Stimulated activated CD4-positive, alpha-beta T cell treated with anti-CD3 and anti-CD28 coated beads, TNF-alpha, amount 100 ng/mL, for 48 hours (primary cell): ENCODE measurements around the gene LRRC15.
A peak's percentile ranks its signal among the peaks of the same experiment; 100 is the strongest.

ENCODE experiments used
- DNase-seq, 3 donors: peaks; one replicate each; pipeline ENCODE4 v3.0.0-alpha.2; 2020; ENCODE audit warnings: low read depth in 3 of 3

LRRC15 gene

DNA sequence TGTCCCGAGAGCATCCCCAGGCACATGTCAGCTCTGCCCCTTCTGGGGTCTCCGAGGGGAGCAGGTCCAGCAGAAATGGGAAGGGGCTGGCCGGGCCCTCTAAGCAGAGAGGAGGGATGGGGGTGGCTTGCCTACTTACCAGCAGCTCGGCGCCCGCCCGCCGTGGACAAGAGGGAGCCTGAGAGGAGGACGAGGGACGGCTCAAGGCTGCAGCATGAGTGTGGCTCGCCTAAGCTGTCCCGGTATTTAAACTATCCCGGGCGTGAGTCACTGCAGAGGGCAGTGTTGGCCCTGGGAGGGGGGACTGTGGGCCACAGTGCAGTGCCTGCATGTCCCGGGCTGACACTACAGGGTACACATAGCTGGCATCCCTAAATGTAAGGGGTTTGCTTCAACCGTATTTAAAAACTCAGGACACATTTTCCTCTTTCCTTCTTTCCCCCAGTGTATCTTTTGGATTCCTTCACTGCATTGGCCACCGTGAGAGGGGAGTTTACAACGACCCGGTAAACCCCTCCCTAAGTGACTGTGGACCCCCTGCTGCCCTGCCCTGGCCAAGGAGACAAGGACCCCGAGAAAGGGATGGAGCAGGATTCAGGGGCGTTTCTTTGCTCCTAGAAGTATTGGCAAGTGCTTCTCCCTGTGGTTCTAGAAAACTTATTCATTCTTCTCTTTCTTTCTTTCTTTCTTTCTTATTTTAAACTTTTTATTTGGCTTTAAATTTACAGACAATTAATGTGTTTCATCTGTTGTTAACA is at the start of gene LRRC15:
TSS of gene LRRC15 (minus strand) at position 222 of the 758 bp plus-strand sequence. CDS start 8,700 bp downstream, outside the sequence.
- DNase-seq, result no peak

DNA sequence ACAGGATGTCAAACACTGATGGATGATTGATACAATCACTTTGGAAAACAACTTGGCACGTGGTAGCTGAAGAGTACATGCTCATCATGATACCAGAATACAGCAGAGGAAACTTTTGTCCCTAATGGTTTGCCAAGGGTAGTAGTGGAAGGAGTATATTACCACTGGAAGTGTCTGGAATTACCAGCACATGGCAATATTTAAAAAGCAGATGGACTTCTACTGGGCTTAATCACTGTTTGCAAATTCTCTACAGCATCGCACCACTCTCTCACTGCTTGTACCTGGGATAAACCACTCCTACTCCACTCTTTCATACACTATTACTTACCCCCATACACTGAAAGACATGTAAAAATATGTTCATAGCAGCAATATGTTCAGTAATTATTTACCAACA is 49.1 kb upstream of the LRRC15 start:
- DNase-seq, result no peak

DNA sequence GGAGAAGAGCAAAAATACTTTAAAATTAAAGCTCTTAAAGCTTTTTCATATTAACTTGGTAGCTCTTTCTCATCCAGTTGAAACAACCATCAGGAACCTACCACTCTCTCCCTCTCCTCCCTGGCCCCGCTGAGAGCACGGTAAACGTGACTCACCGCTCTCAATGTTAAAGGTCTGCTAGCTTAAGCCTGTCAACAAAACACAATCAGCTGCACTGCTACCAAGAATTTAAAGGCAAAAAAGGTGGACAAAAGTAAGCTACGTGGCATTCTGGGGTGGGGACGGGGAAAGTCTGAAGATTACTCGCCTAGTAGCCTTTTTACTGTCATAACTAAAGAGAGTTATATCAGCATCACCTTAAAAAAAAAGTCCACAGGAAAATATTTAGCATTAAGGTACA is 37.9 kb upstream of the LRRC15 start:
- no peak for DNase-seq

DNA sequence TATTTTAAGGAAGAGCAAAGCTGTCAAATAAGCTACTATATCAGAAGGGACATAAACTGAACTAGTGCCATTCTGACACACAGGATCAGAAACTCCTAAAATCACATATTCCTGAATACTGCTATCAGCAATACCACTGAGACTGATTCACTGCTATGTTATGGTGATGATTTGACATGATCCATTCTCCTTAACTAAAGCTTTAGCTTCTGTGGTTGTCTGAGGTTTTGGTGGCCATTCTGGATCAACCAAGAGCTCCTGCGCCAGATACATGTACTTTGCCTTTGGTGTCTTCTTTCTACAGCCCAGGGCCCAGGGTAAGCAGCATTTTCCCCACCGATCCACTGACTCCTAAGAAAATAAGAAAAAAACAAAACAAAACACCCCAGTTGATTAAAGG is 36.2 kb upstream of the LRRC15 start:
- no peak for DNase-seq

DNA sequence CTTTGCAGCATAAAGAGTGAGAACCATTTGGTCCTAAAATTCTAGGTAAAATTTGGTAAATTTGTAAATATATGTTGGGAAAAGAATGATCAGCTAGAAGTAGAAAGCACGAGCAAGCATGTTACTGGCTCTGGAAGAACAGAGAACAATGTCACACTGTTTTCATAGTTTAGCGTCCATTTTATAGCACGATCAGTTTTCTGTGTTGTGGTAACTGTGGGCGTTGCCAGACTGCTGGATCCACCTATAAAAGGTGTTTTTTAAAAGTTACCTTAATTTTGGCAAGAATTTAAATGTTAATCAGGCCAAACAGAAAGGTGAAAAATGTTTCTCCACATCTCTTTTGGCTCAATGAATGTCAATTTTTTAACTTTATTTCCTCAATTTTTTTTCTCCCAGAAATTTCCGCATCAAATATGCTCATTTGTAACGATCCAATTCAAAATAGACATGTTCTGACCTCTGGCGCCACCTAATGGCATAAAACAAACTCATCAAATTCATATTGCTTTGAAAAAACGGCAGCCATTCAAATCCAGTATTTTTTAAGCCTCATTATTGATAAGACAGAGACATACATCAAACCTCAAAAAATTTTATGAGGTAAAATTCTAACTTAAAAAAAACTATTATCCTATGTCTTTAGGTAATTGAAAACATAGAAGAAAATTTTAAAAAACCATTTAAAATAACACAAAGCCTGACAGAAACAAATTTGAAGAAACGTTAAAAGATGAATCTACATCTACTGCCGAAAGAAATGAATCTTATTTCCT is 35.0 kb upstream of the LRRC15 start:
- DNase-seq, result peak in 1 of 3 donors; percentile 51

DNA sequence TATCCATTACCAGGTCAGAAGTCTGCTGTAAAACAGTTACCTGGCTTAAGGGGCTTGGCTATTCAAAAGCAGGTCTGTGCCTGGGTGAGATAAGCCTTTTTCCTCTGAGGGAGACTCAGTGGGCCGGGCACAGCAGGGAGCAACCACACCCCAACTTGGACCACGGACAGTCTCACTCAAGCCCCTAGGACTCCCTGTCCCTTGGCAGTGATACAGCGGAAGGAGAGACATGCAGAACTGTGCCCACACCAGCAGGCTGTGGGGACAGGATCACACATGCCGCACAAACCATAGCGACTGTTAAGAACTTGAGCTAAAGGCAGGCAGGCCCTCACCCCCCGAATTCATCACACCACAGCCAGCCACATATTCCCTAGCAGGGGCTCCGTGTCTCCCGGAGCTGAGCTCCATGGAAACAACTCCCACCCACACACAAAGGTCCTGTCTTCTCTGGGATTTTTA is 32.4 kb upstream of the LRRC15 start:
- no peak for DNase-seq

DNA sequence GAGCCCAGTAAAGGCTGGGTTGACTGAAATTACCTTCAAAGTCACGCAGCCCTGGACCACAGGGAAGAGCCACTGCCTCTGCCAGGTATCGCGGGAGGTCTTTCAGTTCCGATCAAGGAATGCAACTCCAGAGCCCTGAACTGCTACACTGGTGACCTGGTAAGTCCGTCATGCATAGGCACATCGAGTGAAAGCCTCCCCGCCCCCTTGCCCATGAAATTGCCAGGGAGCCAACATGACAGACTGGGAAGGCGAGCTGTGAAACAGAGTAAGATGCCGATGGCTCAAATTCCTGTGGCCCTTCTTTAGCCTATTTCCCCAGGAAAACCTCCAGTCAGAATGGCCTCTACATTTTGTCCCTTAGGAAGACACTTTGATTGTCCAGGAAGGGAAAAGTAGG is 31.8 kb upstream of the LRRC15 start:
- no peak for DNase-seq

DNA sequence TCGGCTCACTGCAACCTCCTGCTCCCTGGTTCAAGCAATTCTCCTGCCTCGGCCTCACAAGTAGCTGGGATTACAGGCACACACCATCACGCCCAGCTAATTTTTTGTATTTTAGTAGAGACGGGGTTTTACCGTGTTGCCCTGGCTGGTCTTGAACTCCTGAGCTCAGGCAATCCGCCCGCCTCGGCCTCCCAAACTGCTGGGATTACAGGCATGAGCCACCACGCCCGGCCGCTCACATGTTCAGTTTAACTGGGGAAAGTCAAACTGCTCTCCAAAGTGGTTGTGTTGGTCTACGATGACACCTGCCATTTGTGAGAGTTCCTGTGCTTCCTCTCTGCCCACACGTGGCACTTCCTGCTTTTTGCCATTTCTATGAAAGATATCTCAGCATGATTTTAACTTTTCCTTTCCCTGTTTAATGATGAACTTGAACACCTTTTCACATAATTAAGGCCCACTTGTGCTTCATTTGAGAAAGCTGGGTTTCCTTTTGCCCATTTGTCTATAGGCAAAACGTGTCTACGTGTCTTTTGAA is 30.4 kb upstream of the LRRC15 start:
- DNase-seq, result no peak

DNA sequence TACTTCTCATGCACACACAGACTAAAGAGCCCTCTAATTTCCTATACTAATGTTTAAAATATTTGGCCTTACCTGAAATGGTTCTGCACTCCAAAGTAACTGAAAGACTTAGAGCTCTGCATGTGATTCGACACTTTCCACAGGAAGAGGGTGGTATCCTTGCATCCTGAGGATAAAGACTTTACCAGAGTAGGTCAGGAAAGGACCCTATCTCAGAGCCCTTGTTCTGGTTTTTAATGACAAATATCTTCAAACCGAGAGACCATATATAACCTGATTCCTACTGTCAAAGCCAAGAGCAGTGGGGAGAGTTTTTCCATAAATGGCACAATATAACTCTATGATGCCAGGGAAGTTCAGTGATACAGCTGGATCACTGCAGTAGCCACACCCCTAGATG is 29.6 kb upstream of the LRRC15 start, which contains the start of gene GP5:
TSS of gene GP5 (minus strand) at position 101 of the 400 bp plus-strand sequence. CDS start 984 bp downstream, outside the sequence.
- DNase-seq, result no peak

DNA sequence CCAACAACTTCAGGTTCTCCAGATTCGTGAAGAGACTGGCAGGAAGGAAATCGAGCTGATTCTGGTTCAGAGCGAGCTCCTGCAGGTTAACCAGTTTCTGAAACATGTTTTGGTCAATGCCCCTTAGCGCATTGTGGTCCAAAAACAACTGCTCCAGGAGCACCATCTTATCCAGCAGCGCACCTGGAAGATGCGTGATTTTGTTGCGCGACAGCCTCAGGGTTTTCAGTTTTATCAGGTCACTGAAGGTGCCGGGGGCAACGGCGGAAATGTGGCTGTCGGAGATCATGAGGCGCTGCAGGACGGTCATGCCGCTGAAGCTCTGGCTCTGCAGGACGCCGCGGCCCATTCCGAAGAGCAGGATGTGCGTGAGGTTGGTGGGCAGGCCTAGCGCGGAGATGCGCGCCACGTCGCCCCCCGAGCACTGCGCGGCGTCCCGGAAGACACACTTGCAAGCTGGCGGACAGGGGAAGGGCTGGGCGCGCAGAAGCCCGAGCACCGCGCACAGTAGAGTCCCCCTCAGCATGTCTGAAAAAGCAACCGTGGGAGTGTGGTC is 28.3 kb upstream of the LRRC15 start:
- no peak for DNase-seq

DNA sequence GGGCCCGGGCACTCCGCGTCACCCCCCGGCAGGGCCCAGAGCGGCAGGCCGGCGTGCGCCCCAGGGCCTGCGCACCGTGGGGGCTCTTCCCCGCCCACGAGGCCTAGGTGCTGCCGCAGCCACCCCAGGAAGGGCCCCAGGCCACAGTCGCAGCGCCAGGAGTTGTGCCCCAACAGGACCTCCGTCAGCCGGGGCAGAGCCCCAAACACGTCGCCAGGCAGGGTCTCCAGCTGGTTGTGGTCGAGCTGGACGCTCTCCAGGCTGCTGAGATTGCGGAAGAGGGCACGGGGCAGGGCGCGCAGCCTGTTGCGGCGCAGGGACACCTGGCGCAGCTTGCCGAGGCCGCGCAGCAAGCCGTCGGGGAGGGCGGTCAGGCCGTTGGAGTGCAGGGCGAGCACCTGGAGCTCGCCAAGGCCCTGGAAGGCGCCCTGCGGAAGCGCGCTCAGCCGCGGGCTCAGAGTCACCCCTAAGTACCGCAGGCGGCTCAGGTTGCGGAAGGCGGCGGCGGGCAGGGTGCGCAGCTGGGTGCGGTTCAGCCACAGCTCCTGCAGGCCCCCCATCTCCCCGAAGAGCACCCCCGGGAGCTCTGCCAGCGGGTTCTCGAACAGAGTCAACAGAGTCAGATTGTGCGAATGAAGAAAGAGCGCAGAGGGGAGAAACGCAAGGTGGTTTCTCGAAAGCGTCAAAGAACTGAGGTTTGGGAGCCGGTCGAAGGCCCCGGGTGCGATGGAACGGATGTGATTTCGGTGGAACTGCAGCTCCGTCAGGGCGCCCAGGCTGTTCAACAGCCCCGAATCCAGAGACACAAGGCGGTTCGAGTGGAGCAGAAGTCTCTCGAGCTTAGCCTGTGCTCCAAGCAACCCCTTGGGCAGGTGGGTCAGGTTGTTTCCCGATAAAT is 27.6 kb upstream of the LRRC15 start:
- no peak for DNase-seq

DNA sequence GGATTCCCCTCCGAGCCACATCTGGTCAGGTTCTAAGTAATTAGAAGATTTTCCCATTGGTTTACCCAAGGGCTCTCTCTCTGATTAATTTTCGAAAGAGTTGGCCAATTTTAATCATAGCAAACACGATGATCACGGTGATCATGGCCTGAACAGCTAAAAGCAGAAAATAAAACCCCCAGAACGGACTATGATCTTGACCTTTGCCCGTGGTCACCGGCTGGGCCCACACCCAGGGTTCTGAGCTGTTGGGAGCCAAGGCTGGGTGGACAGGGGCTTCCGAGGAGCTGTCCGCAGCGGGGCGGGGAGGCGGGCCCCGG is 27.0 kb upstream of the LRRC15 start:
- DNase-seq, result no peak

DNA sequence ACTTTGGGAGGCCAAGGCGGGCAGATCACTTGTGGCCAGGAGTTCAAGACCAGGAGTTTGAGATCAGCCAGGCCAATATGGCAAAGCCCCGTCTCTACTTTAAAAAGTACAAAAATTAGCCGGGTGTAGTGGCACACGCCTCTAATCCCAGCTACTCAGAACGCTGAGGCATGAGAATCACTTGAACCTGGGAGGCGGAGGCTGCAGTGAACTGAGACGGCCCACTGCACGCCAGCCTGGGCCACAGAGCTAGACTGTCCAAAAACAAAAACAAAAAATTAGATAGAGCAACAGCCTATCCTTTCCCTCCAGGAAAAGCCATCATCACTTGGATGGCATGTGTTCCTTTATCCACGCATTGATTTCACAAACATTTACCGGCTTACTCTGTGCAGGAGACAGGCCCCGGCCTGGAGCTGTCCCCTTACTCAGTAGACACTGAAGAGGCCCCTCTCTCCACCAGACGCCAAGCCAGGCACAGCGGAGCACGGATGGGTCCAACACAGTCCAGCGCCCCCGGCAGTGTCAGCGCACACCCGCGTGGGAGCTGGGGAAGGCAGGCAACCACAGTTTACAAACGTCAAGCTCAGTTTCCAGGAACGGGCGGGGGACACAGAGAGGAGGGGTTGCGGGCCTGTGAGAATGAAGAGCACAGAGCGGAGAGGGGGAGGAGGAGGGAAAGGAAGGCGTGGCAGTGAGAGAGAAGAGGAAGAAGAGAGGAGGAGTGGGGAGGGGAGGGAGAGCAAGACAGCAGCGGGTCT is 26.4 kb upstream of the LRRC15 start:
- DNase-seq, result peak in 2 of 3 donors; percentile 41 to 48

DNA sequence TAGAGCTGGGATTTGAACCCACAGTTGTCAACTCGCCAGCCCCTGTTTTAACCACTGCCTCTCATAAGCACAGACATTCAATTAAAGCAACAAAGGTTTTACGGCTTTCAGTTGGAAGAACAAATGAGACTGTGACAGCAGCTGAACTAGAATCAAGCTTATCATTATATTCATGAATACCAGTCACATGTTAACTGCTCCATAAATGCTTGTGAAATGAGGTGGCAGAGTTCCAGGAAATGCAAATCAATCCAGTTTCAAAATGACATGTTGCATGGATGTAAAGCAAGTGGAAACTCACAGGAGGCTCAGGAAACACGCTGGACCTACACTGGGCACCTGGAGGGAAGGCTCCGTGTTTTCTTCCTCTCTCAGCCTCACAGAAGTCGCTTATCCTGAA is 25.7 kb upstream of the LRRC15 start:
- DNase-seq, result no peak

DNA sequence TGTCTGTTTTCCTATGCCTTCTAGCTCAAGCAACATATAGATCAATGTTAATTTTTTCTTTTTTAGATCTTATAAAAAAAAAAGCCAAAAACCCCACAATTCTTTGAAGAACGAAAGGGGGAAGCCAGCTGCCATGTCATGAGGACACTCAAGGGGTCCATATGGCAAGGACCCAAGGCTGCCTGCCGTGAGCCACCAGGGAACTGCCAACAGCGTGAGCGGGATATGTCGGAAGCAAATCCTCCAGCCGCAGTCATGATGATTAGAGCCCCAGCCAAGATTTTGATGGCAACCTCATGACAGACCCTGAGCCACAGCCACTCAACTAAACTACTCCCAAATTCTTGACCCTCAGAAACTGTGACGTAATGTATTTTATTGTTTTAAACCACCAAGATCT is 23.0 kb upstream of the LRRC15 start:
- no peak for DNase-seq

DNA sequence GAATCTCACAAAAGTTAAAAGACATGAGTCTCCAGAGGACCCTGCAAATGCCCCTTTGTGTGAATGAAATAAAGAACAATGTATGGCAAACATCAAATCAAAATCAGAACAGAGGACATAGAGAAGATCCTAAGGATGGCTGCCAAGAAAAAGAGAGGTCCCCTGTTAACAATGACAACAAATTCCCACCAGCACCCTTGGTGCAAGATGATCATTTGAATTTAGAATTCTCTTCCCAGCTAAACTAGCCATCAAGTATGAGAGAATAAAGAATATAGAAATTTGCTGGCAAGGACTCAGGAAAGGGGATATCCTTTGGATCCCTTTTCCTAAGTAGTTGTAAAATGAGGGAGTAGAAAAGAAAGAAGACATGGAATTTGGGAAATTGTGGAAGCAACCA is 21.3 kb upstream of the LRRC15 start:
- no peak for DNase-seq

DNA sequence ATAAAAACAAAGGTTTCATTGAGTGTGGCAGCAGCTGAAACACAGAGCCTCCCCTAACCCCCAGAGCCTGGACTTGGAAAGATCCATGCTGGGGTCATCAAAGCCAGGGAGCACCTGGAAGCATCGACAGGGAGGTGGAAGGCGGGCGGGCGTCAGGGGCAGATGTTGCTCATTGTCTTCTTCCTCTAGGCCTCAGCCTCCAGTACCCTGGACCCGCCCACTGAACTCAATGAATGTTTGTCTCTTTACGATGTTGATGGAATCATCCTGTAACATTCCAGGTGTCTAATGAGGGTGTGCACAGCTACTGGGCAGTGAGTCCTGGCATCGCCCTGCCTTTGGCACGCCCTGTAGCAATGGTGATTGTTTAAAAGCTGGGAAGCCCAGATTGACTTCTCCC is 19.7 kb upstream of the LRRC15 start:
- no peak for DNase-seq

DNA sequence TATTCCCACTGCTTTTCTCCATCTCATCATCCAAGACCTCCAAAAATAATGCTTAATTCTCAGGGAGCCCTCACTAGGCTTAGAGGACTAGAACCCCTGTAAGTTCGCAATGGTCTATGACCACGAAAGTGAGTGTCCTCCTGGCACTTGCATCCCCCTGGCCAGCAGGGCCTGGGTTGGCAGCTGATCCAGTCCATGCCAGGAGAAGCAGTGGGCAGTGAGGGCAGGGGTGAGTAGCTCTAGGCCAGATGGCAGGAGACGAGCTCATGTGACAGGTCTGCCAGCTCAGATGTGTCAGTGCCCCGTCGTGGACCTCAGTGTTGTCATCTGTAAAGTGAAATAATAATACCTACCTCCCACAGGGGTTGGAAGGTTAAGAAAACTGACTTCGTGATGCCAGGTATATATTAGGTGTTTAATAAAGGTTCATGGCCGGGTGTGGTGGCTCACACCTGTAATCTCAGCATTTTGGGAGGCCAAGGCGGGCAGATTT is 18.4 kb upstream of the LRRC15 start:
- DNase-seq, result no peak

DNA sequence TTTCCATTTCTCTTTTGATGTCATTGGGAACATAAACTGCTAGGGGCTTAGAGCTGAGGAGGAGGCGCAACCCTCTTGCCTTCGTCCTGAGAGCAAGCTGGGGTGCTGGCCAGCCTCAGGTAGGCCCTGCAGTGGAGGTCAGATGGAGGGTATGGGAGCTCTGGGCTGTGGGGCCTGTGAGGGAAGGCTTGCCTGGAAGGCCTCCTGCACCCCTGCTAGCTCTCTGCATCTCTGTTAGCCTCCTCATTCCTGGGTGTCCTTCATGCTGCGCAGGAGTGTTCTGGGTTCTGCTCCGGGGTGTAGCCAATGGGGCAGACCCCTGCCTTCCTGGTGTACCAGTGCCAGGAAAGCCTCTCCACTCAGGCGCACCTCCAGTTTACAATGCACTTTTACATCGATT is 17.7 kb upstream of the LRRC15 start:
- no peak for DNase-seq

DNA sequence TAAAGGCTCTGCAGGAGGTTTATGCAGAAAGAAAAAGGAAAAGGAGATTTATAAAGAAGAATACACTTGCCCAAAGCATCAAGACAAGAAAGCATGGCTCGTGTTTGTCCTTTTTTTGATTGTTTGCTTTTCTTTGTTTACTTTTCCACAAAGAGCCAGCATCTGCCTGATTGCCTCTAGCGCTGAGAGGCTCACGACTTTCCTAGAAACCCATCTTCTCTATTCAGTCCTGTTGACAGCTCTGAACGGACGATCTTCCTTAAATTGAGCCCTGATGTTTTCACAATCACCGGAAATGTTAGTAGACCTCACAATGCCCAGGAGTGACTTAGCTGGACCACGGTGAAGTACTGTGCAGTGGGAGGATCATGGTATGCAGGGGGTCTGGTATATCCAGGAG is 17.1 kb upstream of the LRRC15 start:
- no peak for DNase-seq

DNA sequence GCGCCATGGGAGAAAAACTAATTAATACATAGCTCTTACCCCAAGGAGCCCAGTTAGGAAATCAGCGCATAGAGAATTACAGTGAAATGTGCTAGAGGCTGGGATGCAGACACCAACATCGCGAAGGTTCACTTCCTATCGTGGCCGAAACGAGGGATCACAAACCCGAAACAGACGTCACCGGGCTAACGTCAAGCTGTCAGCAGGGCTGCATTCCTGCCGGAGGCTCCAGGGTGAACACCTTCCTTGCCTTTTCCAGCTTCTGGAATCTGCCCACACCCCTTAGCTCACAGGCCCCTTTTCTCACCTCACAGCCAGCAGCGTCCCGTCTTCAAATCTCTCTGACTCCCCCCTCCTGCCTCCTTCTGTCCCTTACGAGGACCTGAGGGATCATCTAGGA is 16.5 kb upstream of the LRRC15 start:
- no peak for DNase-seq
